KBM-7 (cell line): ENCODE data around the gene GCH1.
"Not testable (repeated sequence)": the region's sequence is repeated elsewhere in the genome, so short reads cannot be mapped to it uniquely, and the experiment has no call there.

Source experiments
- DNase-seq: peaks from one replicate; pipeline ENCODE4 v3.0.0-alpha.2; 2015
- in situ Hi-C: fragments of 300-500 bp; cut with MboI; formaldehyde crosslinking; loops from 2 replicates; pipeline ENCODE4 v1.14.3; 2020; ENCODE audit warnings: low sequenced_read_pairs, low pct_unique_long_range_greater_than_20kb, mixed read lengths

GCH1 gene, protein sequence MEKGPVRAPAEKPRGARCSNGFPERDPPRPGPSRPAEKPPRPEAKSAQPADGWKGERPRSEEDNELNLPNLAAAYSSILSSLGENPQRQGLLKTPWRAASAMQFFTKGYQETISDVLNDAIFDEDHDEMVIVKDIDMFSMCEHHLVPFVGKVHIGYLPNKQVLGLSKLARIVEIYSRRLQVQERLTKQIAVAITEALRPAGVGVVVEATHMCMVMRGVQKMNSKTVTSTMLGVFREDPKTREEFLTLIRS

GRCh38 chr14:54902521-54903420, at the start of gene GCH1:
Gene GCH1, minus strand, starts transcription at chr14:54902826. Its CDS starts 163 bp downstream, at chr14:54902663.
- peak; percentile 77 for DNase-seq
- in situ Hi-C loops = no loop called here

DNA sequence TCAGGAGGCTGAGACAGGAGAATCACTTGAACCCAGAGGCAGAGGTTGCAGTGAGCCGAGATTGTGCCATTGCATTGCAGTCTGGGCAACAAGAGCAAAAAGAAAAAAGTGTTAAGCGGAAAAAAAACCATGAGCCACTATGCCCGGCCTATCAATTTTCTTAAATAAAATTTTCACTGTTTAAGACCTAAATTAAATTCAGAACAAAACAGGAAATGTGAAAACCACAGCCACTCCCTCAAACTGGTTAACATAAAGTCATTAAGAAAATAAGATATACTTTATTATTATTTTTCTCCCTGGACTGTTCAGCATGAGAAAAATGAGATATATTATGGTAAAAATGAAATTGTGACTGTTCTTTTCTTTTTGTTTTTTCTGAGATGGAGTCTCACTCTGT, 44.6 kb upstream of the GCH1 start:
- DNase-seq = no peak
- in situ Hi-C loops = no loop called here

DNA sequence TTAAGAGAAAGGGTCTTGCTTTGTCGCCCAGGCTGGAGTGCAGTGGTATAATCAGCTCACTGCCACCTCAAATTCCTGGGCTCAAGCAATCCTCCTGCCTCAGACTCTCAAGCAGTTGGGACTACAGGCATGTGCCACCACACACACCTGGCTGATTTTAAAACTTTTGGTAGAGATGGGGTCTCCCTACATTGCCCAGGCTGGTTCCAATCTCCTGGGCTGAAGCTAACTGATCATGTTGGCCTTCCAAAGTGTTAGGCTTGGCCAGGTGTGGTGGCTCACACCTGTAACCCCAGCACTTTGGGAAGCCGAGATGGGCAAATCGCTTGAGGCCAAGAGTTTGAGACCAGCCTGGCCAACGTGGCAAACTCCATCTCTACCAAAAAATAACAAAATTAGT, 43.9 kb upstream of the GCH1 start:
- DNase-seq = no peak
- in situ Hi-C loops = no loop called here

- in situ Hi-C loops = no loop called here
- DNase-seq = no peak
These were observed 42.2 kb upstream of the GCH1 start for GRCh38 chr14:54944737-54945391.

DNA sequence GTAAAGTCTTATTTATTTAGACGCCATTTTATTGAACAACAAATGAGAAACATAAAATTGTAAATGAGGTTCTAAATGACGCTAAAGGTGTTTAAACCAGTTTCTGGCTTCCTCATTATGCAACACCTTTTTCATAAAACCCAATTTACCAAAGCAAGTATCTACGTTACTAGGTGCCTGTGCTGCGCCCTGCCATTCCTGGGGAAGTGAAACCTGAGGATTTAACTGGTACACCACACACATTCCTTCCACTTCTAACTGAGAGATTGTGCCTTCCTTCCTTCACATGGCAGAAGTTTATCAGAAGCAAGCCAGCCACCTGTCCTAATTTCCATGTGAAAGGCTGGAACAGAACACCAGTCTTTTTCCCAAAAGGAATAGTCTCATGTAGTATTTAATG, 40.3 kb upstream of the GCH1 start:
- no peak for DNase-seq

DNA sequence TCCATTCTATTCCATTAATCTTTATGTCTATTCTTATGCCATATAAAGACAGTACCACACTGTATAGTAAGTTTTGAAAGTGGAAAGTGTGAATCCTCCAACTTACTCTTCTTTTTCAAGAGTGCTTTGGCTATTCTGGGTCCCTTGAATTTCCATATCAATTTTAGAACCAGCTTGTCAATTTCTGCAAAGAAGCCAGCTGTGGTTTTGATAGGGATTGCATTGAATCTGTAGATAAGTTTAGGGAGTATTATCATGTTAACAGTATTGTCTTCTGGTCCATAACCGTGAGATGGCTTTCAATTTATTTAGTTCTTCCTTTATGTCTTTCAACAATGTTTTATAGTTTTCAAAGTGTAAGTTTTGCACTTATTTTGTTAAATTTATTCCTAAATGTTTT, 34.2 kb upstream of the GCH1 start:
- in situ Hi-C loops = no loop called here
- DNase-seq = no peak

More for the DNA sequence above, 40.3 kb upstream of the GCH1 start:
- in situ Hi-C loops = no loop called here

DNA sequence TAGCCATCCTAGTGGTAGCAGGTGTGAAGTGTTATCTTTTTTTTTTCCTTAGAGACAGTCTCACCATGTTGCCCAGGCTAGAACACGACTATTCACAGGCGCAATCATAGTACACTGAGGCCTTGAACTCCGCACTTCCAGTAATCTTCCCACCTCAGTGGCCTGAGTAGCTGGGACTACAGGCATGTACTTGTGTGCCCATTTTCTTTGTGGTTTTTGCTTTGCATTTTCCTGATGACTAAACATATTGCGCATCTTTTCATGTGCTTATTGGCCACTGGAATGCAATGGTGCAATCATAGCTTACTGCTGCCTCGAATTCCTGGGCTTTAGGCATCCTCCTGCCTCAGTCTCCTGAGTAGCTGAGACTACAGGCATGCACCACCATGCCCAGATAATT, 33.3 kb upstream of the GCH1 start:
- in situ Hi-C loops = no loop called here
- DNase-seq = no peak

GRCh38 chr14:54935100-54935499, 32.5 kb upstream of the GCH1 start:
- in situ Hi-C loops = no loop called here
- DNase-seq = no peak

DNA sequence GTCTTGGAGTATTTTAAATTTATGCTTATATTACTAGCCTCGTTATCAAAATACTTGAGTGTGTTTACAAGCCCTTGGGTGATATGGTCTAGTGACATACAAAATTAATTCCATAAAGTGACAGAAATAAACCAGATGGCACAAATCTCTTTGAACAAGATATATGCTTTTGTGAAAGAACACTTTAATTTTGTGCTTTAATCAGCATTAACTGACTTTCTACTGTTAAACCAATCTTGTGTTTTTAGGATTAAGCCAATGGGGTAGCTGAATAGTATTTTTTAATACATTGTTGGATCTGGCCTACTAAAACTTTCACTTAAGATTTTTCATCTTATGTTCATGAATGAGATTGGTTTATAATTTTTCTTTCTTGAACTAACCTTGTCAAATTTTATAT, 30.4 kb upstream of the GCH1 start:
- in situ Hi-C loops = no loop called here
- no peak for DNase-seq

GRCh38 chr14:54931598-54932340, 29.1 kb upstream of the GCH1 start:
- in situ Hi-C loops = no loop called here
- no peak for DNase-seq

DNA sequence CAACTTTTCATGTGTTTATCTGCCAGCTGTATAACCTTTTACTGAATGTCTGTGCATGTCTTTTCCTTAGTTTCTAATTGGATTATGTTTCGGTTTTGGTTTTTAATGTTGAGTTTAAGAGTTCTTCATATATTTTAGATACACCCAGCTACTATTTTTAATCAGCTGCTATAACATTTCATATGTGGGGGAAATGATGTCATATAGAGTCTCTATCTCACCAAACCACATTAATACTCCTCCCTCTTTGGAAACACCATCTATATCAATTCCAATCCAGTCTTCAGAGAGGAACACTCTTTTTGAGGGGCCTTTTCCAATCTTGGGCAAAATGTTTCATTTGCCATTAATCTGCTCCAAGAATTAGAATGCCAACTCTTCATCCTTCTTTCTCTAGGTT, 28.5 kb upstream of the GCH1 start:
- DNase-seq = no peak
- in situ Hi-C loops = no loop called here

DNA sequence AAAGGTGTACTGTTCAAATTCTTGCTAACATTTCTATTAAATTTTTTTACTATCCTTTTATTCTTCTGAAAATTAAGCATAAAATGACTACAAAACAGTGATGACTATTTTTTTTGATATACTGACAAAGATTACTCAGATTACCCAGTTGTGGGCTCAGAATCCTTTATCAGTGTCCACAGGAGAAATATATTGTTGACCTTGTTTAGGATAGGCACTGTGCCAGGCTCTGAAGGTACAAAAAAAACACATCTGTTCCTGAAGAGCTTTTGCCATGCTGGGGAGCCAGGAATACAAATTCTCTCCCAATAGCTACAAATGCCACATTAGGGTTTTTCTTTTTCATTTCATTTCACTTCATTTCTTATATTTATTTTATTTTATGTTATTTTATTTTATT, 26.9 kb upstream of the GCH1 start:
- in situ Hi-C loops = no loop called here

DNA sequence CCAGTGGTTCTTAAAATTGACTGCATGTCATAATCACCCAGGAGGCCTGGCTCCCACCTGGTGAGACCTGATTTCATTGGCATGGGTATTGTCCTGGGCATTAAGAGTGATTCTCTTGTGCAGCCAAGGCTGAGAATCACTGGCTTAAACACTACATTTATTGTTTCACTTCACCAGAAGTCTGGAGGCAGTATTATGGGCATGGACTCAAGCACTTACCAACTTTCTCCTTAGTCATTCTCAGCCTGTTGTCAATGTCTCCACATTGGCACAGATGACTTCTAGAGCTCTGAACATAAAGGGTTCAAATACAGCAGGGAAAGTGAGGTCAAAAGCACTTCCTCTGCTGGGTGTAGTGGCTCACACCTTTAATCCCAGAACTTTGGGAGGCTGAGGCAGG, 25.6 kb upstream of the GCH1 start:
- DNase-seq = no peak
- in situ Hi-C loops = no loop called here

More for the DNA sequence above, 26.9 kb upstream of the GCH1 start:
- no peak for DNase-seq

DNA sequence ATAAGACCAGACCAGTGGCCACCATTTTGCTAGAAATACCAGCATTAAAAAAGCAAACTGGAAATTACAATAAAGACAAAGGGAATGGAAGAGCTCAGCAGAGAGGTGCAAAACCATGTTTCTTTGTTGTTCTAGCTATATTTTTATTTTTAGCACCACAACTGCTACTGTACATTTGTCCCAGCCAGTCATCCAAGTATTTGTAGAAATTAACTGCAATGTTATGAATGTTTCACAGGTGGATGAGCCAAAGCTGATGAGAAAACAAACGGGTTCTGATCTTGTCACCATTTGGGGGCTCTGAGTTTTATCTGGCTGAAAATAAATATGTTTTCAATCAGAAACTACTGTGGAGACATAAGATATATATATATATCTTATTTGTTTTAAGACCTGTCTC, 24.9 kb upstream of the GCH1 start:
- in situ Hi-C loops = no loop called here
- DNase-seq = no peak

GRCh38 chr14:54926570-54926969, 23.9 kb upstream of the GCH1 start:
- in situ Hi-C loops, DNase-seq: not testable (repeated sequence)

DNA sequence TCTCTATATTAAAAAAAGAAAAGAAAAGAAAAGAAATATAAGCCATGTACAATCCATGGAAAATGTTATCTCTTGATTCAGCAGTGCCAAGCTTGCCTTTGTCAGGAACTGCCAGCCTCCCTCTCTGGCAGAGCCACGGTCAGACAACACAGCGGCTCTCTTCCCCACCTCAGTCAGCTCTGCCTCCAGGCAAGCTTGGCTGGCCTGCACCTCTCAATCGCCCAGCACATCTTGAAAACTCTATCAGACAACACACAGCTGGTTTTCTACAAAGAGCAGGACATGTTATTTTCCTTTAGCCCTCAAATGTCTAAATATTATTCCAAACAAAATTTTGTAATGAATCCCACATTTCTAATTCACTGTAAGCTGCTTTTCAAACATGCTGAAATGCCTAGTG, 20.0 kb upstream of the GCH1 start:
- in situ Hi-C loops = no loop called here
- no peak for DNase-seq

DNA sequence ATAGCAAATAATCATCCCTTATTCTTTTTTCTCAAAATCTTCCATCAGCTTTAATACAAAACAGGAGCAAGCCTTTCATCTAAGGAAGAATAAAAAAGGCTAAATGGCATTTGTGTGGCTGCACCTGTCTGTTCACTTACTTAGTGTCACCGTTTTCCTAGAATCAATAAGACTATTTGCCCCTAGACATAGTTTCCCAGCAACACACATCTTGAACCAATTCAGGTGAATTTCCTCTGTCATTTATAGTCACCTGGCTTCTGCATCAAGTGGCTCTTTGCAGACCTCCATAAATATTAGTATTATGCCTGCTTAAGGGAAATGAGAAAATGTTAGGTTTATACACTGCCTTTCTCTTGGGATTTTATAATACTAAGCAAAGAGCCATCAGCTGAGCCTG, 17.4 kb upstream of the GCH1 start:
- no peak for DNase-seq
- in situ Hi-C loops = no loop called here

DNA sequence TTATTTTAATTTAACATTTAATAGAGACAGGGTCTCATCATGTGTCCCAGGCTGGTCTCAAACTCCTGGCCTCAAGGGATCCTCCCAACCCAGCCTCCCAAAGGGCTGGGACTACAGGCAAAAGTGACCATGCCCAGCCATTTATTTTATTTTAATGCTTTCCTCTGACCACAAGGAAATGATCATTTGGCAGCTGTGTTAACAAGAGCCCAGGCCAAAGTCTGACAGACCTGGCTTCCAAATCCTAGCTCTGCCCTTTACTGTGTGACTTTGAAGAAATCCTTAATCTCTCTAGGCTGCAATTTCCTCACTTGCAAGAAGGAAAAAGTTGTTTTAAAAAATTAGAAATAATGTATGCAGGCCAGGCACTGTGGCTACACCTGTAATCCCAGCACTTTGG, 16.7 kb upstream of the GCH1 start:
- no peak for DNase-seq
- in situ Hi-C loops = no loop called here

- in situ Hi-C loops = no loop called here
- DNase-seq = no peak
These were observed 15.8 kb upstream of the GCH1 start for GRCh38 chr14:54918427-54918826.
